NB4 (cell line): ENCODE results near the gene EIF4E3.

Experiments
- CTCF ChIP-seq: IDR thresholded peaks from one replicate; pipeline ENCODE4 v1.5.1; 2012; ENCODE audit warnings: low read depth, low read length
- POLR2A ChIP-seq: IDR thresholded peaks from 2 replicates; pipeline ENCODE4 v1.6.1; 2011; ENCODE audit warnings: mild to moderate bottlenecking; ENCODE audit not compliant: insufficient read length; ENCODE audit errors: extremely low read depth
- TF ChIP-seq, protein P1 (sequence below): IDR thresholded peaks from 2 replicates; pipeline ENCODE4 v1.6.1; 2011; ENCODE audit warnings: low read depth, low read length

DNA sequence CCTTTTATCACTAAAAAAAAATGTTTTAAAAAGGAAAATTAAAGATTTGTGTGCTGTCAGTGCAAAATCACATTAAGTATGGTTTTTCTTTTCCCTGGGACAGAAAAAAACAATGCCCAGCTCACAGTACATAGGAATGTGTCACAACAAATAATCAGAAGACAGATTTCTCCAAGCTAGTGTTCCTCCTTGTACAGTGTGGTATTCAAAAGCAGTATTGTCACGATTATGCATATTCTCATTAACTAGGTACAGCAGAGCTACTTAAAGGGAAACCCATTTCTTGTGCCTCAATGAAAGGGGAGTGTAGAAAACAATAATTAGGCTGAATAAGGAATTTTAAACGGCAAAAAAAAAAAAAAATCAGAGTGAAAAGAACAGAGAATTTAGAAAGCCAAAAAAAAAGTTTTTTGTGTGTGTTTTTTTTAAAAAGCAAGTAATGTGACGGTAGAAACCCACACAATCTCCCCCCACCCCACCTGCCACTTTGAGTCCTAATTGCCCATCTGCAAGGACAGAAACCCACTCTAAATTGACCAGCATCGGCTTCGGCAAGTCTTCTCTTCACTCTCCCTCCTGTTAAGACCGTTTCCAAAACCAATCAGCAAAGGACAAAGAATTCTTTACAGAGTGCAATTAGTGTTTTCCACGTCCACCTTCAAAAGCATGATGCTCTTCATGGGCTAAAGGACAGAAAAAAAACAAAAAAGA, 41.0 kb downstream of the EIF4E3 start:
- TF ChIP-seq CTCF (no peak), POLR2A (no peak)
- TF ChIP-seq, protein P1, sequence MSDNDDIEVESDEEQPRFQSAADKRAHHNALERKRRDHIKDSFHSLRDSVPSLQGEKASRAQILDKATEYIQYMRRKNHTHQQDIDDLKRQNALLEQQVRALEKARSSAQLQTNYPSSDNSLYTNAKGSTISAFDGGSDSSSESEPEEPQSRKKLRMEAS: no peak
